Testis (tissue), 2 donors: ENCODE measurements around the gene GRK1.

Source experiments
- POLR2A ChIP-seq: fragments of 450-650 bp; IDR thresholded peaks from one replicate; pipeline ENCODE4 v1.6.1; 2017; ENCODE audit warnings: antibody characterized with exemption, mild to moderate bottlenecking, moderate library complexity
- TF ChIP-seq, protein P1 (sequence below), 3 experiments: fragments of 450-650 bp in 2 of 3; fragments of 200-600 bp in 1 of 3; sonication (generic) in 1 of 3; IDR thresholded peaks; one replicate each; pipeline ENCODE4 v1.5.1; 2016 to 2019; ENCODE audit warnings: antibody characterized with exemption in 3 of 3, mild to moderate bottlenecking in 2 of 3, moderate library complexity in 1 of 3

DNA sequence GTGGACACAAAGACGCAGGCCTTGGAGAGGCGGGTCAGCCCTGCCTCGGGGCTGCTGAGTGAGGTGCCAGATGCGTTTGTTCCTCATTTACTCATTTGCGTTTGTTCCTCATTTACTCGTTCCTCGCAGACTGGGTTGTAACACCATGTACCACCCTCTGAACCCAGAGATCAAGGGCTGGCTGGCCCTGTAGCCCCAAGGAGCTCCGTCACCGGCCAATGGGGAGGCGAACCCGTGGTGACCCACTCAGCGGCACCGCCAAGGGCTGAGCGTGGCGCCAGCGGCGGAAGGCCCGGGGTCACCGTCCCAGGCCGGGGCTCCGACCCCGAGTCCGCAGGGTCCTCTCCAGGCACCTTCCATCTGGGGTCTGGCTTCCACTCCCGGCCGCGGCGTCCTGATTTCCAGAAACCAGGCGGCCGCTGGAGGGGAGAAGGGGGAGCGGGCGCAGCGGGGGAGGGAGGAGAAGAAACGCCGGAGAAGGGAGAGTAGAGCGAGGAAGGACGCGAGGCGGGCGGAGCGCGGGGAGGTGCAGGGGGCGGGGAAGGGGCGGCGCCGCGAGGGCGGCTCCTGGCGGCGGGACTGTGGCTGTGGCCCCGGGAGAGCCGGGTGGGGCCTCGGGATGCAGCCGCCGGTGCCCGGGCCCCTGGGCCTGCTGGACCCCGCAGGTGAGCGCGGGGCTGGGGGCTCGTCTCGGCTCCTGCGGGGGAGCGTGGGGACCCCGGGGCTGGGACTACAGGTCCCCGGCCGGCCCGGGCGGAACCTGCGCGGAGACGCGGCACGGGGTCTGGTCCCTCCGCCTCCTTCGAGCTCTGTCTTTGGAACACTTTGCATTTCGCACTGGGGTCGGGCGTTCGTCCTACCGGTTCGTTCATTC lies 91.9 kb downstream of the GRK1 start, which contains the start of gene TMEM255B:
- TF ChIP-seq, protein P1, sequence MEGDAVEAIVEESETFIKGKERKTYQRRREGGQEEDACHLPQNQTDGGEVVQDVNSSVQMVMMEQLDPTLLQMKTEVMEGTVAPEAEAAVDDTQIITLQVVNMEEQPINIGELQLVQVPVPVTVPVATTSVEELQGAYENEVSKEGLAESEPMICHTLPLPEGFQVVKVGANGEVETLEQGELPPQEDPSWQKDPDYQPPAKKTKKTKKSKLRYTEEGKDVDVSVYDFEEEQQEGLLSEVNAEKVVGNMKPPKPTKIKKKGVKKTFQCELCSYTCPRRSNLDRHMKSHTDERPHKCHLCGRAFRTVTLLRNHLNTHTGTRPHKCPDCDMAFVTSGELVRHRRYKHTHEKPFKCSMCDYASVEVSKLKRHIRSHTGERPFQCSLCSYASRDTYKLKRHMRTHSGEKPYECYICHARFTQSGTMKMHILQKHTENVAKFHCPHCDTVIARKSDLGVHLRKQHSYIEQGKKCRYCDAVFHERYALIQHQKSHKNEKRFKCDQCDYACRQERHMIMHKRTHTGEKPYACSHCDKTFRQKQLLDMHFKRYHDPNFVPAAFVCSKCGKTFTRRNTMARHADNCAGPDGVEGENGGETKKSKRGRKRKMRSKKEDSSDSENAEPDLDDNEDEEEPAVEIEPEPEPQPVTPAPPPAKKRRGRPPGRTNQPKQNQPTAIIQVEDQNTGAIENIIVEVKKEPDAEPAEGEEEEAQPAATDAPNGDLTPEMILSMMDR (IDR thresholded peaks at IDR 0.05): no peak
- no peak for TF ChIP-seq POLR2A
